Rectal smooth muscle tissue (tissue), 1 donor: ENCODE results near the gene SGMS1.
"Not testable (repeated sequence)": the region's sequence is repeated elsewhere in the genome, so short reads cannot be mapped to it uniquely, and the experiment has no call there.

Source experiments
- H3K27ac ChIP-seq: one replicate; pipeline ENCODE4 v1.7.0; 2013; ENCODE audit warnings: low read depth, low read length, inconsistent platforms
- H3K27me3 ChIP-seq: one replicate; pipeline ENCODE4 v1.7.0; 2013; ENCODE audit warnings: low read length; ENCODE audit not compliant: control insufficient read depth, insufficient read depth
- H3K36me3 ChIP-seq: one replicate; pipeline ENCODE4 v1.7.0; 2013; ENCODE audit warnings: low read length; ENCODE audit not compliant: control insufficient read depth, insufficient read depth
- H3K4me1 ChIP-seq: one replicate; pipeline ENCODE4 v1.7.0; 2013; ENCODE audit warnings: low read length; ENCODE audit not compliant: control insufficient read depth, insufficient read depth
- H3K4me3 ChIP-seq: one replicate; pipeline ENCODE4 v1.7.0; 2013; ENCODE audit warnings: low read length
- H3K9ac ChIP-seq: one replicate; pipeline ENCODE4 v1.7.0; 2013; ENCODE audit warnings: low read length

The SGMS1 gene

GRCh38 chr10:50461123-50461522 lies 162.6 kb downstream of the SGMS1 start:
- H3K4me1 ChIP-seq = no peaks in the 10 kb centered on the region
- H3K27ac ChIP-seq = no peak overlapping the region
- H3K36me3 ChIP-seq = no peaks in the 10 kb centered on the region

GRCh38 chr10:50456719-50457118 lies 167.0 kb downstream of the SGMS1 start:
- Histone ChIP-seq H3K4me1 (no peaks in the 10 kb centered on the region), H3K9ac (no peak overlapping the region), H3K36me3 (no peaks in the 10 kb centered on the region)

More at GRCh38 chr10:50461123-50461522, 162.6 kb downstream of the SGMS1 start:
- Histone ChIP-seq H3K4me3 (no peak overlapping the region), H3K9ac (no peak overlapping the region), H3K27me3 (no peaks in the 10 kb centered on the region)

GRCh38 chr10:50453940-50454339 lies 169.8 kb downstream of the SGMS1 start:
- no peaks in the 10 kb centered on the region for H3K27me3 ChIP-seq
- H3K4me3 ChIP-seq = no peak overlapping the region
- H3K36me3 ChIP-seq = no peaks in the 10 kb centered on the region
- no peak overlapping the region for H3K9ac ChIP-seq
- no peak overlapping the region for H3K27ac ChIP-seq
- H3K4me1 ChIP-seq = no peaks in the 10 kb centered on the region

More at GRCh38 chr10:50456719-50457118, 167.0 kb downstream of the SGMS1 start:
- H3K27ac ChIP-seq = no peak overlapping the region
- no peaks in the 10 kb centered on the region for H3K27me3 ChIP-seq
- no peak overlapping the region for H3K4me3 ChIP-seq

- no peaks in the 10 kb centered on the region for H3K27me3 ChIP-seq
- H3K27ac ChIP-seq = no peak overlapping the region
- no peak overlapping the region for H3K4me3 ChIP-seq
- H3K9ac ChIP-seq = no peak overlapping the region
- no peaks in the 10 kb centered on the region for H3K36me3 ChIP-seq
- H3K4me1 ChIP-seq = no peaks in the 10 kb centered on the region
These were observed 171.2 kb downstream of the SGMS1 start for GRCh38 chr10:50452603-50453002.

DNA sequence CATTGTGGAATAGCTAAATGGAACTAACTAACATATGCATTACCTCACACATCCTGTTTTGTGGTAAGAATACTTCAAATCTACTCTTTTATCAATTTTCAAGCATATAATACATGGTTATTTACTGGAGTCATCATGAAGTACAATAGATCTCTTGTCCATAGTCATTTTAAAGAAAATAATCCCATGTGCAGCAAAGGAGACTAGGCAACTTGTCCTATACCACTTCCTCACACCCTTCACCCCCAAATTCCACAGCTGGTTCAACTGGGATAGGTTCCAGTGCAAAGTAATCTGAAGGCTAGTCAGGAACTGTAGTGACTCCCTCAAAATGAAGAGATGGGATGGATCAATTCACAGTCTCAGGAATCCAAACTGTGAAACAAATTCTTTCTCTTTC lies 176.1 kb downstream of the SGMS1 start:
- Histone ChIP-seq H3K27me3 (no peaks in the 10 kb centered on the region), H3K9ac (no peak overlapping the region), H3K36me3 (no peaks in the 10 kb centered on the region), H3K27ac (no peak overlapping the region), H3K4me3 (no peak overlapping the region), H3K4me1 (no peaks in the 10 kb centered on the region)

DNA sequence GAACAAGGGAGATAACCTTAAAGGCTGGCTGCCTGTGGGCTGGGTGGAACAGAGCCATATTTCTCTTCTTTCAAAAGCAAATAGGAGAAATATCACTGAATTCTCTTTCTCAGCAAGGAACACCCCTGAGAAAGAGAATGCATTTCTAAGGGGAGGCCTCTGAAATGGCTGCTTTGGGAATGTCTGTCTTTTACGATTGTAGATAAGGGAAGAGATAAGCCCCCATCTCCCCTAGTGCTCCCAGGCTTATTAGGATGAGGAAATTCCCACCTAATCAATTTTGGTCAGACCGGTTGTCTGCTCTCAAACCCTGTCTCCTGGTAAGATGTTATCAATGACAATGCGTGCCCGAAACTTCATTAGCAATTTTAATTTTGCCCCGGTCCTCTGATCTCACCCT lies 178.0 kb downstream of the SGMS1 start:
- H3K9ac ChIP-seq, H3K4me3 ChIP-seq, H3K36me3 ChIP-seq, H3K27me3 ChIP-seq, H3K4me1 ChIP-seq, H3K27ac ChIP-seq: not testable (repeated sequence)

DNA sequence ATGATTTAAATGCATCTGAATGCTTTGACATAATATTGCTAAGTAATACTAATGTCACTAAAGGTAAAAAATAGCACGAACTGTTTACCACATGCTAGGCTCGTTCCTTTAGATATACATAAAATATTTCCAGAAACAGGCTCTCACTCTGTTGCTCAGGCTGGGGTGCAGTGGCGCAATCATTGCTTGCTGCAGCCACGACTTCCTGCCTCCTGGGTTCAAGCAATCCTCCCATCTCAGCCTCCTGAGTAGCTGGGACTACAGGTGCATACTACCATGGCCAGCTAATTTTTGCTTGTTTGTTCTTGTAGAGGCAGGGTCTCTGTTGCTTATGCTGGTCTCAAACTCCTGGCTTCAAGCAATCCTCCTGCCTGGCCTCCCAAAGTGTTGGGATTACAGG lies 183.3 kb downstream of the SGMS1 start:
- H3K4me3 ChIP-seq = no peak overlapping the region
- H3K27me3 ChIP-seq = no peaks in the 10 kb centered on the region
- no peak overlapping the region for H3K27ac ChIP-seq
- H3K9ac ChIP-seq = no peak overlapping the region
- peaks cover 2% of the 10 kb centered on the region for H3K36me3 ChIP-seq
- H3K4me1 ChIP-seq = no peaks in the 10 kb centered on the region

DNA sequence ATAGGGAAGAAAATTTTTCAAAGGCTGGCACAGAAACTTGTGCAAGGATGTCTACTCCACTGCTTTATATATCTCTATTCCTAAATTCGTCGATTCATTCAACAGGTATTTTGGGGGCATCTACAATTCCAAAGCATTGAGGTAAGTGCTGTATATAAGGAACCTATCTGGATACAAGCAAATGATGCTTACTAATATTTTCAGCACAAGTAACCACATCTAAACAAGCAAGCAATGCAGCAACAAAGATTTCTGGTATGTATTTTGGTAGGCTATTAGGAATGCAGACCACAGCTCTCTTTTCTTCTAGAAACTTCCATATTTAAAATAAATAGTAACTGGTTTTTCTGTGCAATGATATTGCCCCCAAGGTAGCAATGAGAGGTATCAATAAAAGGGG lies 183.9 kb downstream of the SGMS1 start:
- Histone ChIP-seq H3K9ac (no peak overlapping the region), H3K4me3 (no peak overlapping the region), H3K4me1 (no peaks in the 10 kb centered on the region)

GRCh38 chr10:50439187-50439586 lies 184.6 kb downstream of the SGMS1 start:
- Histone ChIP-seq H3K27ac (no peak overlapping the region), H3K4me3 (no peak overlapping the region), H3K27me3 (no peaks in the 10 kb centered on the region), H3K9ac (no peak overlapping the region), H3K4me1 (no peaks in the 10 kb centered on the region), H3K36me3 (peaks cover 2% of the 10 kb centered on the region)

More for the DNA sequence above, 183.9 kb downstream of the SGMS1 start:
- Histone ChIP-seq H3K27ac (no peak overlapping the region), H3K27me3 (no peaks in the 10 kb centered on the region), H3K36me3 (peaks cover 2% of the 10 kb centered on the region)

DNA sequence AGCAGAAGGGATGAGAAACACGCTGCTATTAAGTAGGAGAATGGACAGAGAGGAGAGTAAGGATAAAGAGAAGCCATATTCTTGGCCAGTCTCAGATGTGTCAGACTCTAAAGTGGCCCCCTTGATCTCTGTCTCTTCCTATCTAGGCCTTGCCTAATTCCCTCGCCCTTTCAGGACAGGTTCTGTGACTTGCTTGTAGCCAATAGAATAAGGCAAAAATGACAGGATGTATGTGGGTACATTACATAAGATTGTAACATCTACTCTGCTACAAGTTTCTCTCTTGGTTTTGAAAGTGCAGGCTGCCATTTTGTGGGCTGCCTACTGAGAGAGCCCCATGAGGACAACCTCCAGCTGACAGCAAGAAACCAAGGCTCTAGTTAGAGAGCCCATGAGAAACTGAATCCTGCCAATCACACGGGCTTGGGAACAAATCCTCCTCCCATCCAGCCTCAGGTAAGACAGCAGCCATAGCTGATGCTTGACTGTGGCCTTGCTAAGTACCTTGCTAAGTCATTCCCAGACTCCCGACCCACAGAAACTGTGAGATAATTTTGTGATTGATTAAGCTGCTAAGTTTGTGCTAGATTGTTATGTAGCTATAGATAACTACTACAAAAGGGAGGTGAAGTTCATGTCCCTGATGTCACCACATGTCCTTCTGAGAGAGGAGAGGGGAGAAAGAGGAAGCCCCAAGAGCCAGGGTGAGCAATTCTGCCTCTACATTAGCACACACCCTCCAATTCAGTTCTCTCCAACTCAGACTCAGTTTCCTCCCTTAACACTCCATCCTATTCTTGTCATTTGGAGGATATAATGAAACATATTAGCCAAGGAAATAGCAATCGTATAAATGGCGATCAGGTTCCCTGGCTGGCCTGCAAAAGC lies 185.5 kb downstream of the SGMS1 start:
- H3K36me3 ChIP-seq = peaks cover 2% of the 10 kb centered on the region
- no peaks in the 10 kb centered on the region for H3K4me1 ChIP-seq
- no peak overlapping the region for H3K27ac ChIP-seq
- H3K4me3 ChIP-seq = no peak overlapping the region
- no peak overlapping the region for H3K9ac ChIP-seq
- no peaks in the 10 kb centered on the region for H3K27me3 ChIP-seq

DNA sequence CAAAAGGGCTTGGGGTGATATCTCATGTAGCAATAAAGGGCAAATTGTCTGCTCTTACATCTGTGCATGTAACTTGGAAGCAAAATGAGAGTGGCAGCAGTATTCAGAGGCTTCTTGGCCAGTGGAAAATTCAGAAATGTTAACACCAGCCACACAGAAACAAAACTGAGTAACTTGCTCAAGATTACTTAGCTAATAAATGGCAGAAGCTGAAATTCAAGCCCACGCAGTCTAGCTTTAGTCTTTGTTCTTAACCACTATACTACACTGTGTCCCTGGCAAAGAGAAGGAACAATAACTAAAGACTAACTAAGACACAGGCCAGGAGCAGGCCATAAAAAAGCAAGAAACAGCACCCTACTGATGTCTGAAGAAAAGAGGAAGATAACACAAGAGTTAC lies 186.5 kb downstream of the SGMS1 start:
- Histone ChIP-seq H3K9ac (no peak overlapping the region), H3K4me3 (no peak overlapping the region), H3K4me1 (no peaks in the 10 kb centered on the region), H3K36me3 (peaks cover 2% of the 10 kb centered on the region), H3K27ac (no peak overlapping the region), H3K27me3 (no peaks in the 10 kb centered on the region)

- H3K9ac ChIP-seq = no peak overlapping the region
- H3K36me3 ChIP-seq = peaks cover 2% of the 10 kb centered on the region
- H3K4me3 ChIP-seq = no peak overlapping the region
- no peaks in the 10 kb centered on the region for H3K27me3 ChIP-seq
- no peaks in the 10 kb centered on the region for H3K4me1 ChIP-seq
- no peak overlapping the region for H3K27ac ChIP-seq
These were observed 187.0 kb downstream of the SGMS1 start for GRCh38 chr10:50436805-50437204.
